Right lung (tissue), 10 donors: ENCODE results near the gene GLRX2. TPM values are rescaled to one million over a fixed set of nuclear protein-coding genes. Genes with fewer than 3 reads are reported as not detected.
"Not testable (repeated sequence)": the region's sequence is repeated elsewhere in the genome, so short reads cannot be mapped to it uniquely, and the experiment has no call there.

Source experiments
- DNase-seq, 2 donors: peaks; one replicate each; pipeline ENCODE4 v3.0.0-alpha.2; 2013
- long read RNA-seq, 8 donors: transcript quantifications; one replicate each; lab custom pipeline, GENCODE V29; 2026
- polyA plus RNA-seq, 5 donors: library from polyadenylated mRNA; unstranded; fragments of 120-200 nt; gene quantifications; one replicate each; pipeline versions ENCODE4 v1.2.1 to v1.2.3, GENCODE V29; 2013; ENCODE audit warnings: inconsistent platforms in 1 of 5, low replicate concordance in 1 of 5; ENCODE audit not compliant: insufficient read length in 5 of 5, insufficient read depth in 1 of 5

Gene GLRX2, protein sequence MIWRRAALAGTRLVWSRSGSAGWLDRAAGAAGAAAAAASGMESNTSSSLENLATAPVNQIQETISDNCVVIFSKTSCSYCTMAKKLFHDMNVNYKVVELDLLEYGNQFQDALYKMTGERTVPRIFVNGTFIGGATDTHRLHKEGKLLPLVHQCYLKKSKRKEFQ
- 10 to 100 TPM; 12.0 to 16.1 (median 13.1) TPM for polyA plus RNA-seq
- long read RNA-seq, donor 1, transcript GLRX2-201 (4 exons, 701 nt), result major isoform, 12 of 12 reads
- long read RNA-seq, donor 1, partial matches to known transcripts, result 0 of 12 reads
- long read RNA-seq, donor 1, other reads (novel, unspliced or antisense), result 0 of 12 reads
- long read RNA-seq, donor 2, partial matches to known transcripts, result 0 of 4 reads
- long read RNA-seq, donor 2, other reads (novel, unspliced or antisense), result 0 of 4 reads
- long read RNA-seq, donor 3, transcript GLRX2-201 (4 exons, 701 nt), result major isoform, 12 of 12 reads
- long read RNA-seq, donor 3, partial matches to known transcripts, result 0 of 12 reads
- long read RNA-seq, donor 3, other reads (novel, unspliced or antisense), result 0 of 12 reads
- long read RNA-seq, donor 4, partial matches to known transcripts, result 0 of 3 reads
- long read RNA-seq, donor 4, other reads (novel, unspliced or antisense), result 0 of 3 reads
- long read RNA-seq, donor 5, full-length matches to known transcripts, result 13 of 13 reads
- long read RNA-seq, donor 5, partial matches to known transcripts, result 0 of 13 reads
- long read RNA-seq, donor 5, other reads (novel, unspliced or antisense), result 0 of 13 reads
- long read RNA-seq, donor 6, transcript GLRX2-201 (4 exons, 701 nt), result major isoform, 15 of 15 reads
- long read RNA-seq, donor 6, partial matches to known transcripts, result 0 of 15 reads
- long read RNA-seq, donor 6, other reads (novel, unspliced or antisense), result 0 of 15 reads
- long read RNA-seq, donor 7, transcript GLRX2-201 (4 exons, 701 nt), result major isoform, 9 of 9 reads
- long read RNA-seq, donor 7, partial matches to known transcripts, result 0 of 9 reads
- long read RNA-seq, donor 7, other reads (novel, unspliced or antisense), result 0 of 9 reads
- long read RNA-seq, donor 8, partial matches to known transcripts, result 0 of 1 reads
- long read RNA-seq, donor 8, other reads (novel, unspliced or antisense), result 0 of 1 reads

DNA sequence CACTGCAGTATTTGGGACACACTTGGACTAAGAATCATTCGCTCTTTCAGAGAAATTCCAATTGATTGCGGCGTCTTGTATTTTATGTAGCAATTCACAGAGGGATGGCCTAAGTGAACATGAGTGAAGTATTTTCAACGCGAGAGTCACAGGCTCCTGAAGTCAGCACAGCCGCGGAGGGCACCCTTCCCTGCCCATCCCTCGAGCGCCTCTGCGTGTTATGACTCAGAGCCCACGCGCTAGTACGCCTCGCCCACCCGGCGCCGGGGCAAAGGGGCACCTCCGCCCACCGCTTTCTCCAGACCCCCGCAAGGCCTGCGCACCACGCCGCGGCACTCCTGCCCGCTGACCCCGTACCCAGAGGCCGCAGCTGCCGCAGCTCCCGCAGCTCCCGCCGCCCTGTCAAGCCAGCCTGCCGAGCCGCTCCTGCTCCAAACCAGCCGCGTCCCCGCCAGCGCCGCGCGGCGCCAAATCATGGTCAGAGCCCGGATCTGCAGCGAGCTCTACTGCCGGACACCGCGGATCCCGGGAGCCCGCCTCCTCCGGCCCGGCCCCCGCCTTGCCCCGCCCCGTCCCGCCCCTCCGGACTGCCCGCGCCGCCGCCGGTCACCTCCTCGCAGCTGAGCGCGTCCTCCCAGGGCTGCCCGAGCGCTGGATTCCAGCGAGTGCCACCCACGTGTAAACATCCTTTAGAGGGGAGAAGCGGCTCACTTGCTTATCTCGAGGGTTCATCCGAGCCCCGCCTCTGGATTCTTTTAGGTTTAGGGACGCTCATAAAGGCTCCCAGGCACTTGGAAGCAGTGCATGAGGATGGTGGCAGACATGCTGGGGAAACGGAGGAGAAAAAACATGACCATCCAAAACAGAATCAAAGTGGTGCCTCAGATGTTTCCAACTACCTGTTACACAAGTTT, at the start of gene GLRX2:
GLRX2 (minus strand) TSS at position 508 of the 914 bp plus-strand sequence; CDS start at position 476, 32 bp downstream.
- peak; percentile 83 to 85 for DNase-seq

DNA sequence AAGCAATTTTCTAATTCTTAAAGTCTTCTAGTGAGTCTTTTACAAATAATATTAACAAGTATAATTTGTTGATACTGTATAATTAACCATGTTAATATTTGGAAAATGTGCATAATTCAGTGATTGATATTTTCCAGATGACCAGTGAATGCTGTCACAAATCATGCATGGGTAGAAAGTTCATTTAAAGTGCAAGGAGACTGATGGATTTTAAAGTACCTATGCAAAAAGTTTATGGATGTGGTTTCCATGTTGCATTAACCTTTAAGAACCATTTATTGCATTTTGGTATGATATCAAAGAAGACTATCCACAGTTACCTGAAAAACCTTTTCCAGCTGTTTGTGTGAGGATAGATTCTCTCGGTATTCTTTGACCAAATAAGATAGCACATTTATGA, 39.8 kb upstream of the GLRX2 start:
- DNase-seq, result no peak

DNA sequence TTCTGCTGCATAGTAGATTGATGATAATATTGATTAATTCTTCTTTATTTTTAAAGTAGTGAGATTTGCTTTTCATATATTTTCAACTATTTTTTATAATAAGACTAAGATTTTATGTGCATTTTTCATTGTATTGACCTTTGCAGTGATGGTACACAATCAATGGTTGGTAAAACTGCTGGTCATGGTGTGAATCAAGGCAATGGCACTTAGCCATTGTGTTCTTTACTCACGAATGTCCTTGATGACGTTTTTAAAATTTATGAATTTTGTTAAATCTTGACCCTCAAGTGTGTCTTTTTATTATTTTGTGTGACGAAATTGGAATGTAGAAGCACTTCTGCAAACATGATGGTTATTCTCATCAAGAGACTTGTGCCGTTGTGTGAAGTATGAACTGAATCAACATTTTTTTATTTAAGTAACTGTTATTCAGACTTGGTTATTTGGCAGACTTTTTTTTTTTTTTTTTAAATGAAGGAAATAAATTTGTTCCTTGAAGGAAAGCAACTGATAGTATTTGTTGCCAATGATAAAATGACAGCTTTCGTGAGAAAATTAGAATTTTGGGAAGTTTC, 39.2 kb upstream of the GLRX2 start:
- DNase-seq, result no peak

DNA sequence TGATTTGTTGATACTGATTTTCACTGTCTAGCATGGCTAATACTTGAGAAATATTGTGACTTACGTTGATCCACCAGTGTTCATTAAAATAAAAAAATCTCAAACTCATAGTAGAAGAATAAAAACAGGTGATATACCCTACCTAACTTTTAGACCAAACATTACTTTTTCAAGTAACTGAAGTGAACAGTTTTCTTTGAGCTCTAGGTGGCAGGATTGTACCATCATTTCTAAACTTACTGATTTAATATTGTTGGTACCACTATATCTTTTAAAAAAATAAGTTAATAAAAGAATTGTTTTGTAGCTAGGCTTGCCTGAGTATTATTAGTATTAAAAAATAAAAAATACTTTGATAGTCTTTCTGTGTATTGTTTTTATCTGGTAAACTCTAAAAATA, 38.1 kb upstream of the GLRX2 start:
- no peak for DNase-seq

DNA sequence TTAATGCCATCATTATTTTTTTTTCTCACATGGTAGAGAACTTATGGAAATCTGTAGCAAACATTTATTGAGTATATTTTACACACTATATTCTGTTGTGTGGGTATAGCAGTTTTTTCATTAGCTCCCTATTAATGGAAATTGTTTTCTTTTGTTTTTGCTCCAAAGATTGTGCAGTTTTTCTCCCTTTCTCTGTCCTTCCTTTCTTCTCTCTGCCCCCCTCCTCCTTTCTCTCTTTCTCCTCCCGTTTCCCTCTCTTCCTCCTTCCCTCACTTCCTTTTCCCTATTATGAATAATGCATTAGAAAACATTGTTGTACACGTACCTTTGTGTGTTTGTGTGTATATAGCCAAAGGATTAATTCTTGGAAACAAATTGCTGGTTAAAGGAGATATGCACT, 37.2 kb upstream of the GLRX2 start:
- no peak for DNase-seq

DNA sequence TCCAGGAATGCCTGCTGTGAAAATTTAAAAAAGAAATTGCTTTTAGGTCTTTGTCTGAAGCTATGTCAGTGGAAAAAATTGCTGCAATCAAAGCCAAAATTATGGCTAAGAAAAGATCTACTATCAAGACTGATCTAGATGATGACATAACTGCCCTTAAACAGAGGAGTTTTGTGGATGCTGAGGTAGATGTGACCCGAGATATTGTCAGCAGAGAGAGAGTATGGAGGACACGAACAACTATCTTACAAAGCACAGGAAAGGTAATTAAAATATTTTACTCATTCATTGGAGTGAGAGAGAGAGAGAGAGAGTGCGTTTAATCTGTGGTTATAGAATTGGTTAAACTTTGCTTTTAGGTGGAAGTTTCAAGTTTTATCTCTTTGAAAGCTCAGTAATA, 36.6 kb upstream of the GLRX2 start:
- DNase-seq, result no peak

DNA sequence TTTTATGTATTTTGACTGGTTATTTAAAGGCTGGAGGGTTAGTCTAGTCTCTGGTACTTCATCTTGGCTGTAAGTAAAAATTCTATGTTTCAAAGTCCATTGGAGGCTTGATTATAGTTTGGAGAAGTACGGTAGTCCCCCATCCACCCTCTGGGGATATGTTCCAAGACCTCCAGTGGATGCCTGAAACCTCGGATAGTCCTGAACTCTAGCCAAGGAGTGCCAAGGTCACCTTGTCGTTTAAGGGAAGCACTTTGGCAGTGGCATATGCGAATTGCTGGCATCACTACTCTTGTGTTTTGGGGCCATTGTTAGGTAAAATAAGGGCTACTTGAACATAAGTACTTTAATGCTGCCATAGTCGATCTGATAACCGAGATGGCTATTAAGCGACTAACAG, 35.0 kb upstream of the GLRX2 start:
- no peak for DNase-seq

DNA sequence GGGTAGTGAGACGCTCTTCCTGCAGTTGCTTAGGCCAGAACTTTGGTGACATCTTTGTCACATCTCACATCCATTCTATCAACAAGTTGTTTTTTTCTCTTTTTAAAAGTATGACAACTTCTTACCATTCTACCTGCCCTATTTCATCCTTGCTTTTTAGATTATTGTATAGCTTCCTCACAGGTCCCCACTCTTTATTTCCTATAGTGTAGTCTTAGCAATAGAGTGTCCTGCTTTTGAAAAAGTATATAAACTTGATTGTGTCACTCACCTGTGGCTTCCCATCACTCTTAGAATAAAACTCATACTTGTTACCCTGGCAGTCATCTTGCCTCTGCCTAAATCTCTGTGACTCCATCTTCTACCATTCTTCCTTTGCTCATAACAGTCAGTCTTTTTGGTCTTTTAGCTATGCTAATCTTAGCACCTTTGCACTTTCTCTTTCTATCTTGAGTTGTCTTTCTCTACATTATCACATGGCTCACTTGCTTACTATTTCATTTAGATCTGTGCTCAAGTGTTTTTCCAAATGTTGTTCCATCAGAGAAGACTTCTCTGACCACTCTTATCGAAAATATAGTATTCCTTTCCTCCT, 26.1 kb upstream of the GLRX2 start:
- no peak for DNase-seq

DNA sequence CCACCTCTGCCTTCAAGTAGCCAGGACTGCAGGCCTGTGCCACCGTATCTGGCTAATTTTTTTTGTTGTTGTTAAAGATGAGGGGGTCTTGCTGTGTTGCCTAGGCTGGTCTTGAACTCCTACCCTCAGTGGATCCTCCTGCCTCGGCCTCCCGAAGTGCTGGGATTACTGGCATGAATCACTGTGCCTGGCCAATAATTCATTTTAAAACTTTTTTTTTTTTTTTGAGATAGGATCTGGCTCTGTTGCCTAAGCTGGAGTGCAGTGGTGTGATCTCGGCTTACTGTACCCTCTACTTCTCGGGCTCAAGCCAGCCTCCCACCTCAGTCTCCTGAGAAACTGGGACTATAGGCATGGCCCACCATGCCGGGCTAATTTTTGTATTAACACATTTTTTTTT, 20.2 kb upstream of the GLRX2 start:
- DNase-seq, result no peak

DNA sequence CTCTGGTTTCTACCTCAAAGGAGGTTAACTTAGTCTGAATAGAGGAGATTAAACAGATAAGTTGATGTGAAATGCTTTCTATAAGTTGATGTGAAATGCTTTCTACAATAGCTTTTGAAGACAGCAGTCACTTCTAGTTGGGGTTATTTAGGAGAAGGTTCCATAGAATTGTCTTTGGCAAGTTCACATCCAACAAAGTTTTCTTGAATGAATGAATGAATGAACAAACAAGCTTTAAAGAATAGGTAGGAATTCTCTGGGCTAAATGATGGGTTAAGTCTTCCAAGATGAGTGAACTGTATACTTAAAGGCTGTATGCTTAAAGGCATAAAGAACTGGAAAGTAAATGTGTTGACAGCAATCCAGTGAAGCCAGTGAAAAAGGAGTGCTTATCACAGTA, 18.5 kb upstream of the GLRX2 start:
- no peak for DNase-seq

DNA sequence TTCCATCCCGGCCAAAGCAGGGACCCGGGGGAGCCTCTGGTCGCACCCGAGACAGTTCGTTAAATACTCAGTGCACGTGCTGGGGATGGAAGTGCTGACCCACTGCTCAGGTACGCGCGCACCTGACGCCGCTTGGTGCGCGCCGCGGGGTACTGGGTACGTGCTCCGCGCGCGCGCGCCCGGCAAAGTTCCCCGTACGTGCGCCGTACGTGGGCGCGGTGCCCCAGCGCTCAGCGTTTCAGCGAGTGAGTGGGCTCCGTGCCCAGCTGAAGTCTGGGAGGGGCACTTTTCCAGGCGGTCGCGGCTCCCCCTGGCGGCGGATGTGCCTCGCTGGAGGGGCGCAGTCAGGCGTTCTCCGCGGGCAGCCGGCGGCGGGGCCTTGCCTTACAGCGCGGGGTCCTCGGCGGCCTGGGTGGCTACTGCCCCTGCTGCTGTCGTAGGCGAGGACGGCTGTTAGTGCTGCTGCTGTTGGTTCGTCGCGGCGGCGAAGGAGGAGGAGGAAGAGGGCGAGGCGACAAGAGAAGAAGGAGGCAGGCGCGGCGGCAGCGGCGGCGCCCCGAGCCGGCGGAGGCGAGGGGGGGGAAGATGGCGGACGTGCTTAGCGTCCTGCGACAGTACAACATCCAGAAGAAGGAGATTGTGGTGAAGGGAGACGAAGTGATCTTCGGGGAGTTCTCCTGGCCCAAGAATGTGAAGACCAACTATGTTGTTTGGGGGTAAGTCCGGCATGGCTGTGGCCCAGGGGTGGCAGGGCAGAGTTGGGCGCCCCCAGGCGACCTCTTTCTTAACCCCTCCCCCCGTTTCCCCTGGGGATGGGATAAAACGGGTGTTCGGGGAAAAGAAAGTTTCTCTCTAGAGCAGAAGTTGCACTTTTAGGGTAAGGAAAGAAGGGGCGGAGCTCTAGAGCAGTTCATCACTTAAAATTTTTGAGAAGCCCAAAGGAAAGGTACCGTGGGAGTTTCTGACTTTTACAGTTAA, 16.7 kb upstream of the GLRX2 start, which contains the start of gene CDC73:
CDC73 (plus strand) TSS at position 416 of the 978 bp plus-strand sequence; CDS start at position 586, 170 bp downstream.
- peak; percentile 97 to 98 for DNase-seq

DNA sequence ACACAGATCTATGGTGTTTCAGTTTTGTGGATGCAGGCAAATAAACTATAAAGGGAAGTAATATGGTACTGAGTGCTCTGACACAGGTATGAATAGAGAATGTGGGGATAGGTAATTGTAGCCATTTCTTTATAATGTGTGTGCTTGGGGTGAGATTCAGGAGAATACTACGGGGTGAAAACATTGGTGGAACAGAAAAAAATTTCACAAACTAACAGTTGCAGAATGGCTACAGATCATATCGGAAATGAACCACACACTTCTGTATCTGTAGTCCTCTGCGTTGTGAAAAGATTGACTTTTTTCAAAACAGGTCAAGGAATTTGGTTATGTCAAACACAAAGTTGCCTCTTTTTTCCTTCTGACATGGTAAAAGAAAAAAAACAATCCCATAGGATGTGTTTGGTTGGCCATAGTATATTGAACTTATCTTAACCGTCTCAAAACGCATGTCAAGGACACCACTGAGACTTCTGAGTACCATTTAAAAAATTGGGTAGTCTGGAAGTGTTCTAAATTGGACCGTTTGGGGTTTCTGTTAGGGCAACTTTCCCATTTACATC, 15.5 kb upstream of the GLRX2 start:
- DNase-seq, result no peak

DNA sequence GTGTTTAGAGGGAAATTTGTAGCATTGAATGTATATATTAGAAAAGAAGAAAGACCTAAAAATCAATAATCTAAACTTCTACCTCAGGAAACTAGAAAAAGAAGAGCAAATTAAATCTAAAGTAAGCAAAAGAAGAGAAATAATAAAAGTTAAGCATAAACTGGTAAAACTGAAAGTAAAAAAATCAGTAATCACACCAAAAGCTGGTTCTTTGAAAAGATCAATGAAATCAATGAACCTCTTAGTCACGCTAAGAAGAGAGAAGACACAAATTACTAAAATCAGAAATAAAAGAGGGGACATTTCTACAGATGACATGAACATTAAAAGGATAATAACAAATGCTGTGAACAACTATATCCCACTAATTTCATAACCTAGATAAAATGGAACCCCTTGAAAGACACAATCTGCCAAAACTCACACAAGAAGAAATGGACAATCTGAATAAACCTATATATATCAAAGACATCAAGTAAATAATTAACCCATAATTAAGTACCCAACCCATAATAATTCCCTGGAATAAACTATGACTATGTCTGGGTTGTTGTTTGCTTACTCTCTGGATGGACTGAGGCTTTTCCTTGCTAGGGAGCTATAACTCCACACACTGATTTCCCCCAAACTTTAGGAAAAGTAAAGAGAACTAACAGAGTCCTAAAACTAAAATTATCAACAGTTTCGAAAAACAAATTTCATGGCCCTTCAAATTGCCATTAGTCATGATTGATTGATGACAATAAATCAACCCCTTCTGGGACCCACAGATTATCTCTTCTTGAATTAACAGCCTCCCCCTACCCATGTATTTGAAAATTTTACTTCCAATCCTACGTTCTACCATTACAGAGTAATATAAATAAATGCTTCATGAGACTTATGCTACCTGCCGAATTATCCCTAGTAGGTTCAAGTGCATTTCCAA, 13.9 kb upstream of the GLRX2 start:
- DNase-seq, result no peak

DNA sequence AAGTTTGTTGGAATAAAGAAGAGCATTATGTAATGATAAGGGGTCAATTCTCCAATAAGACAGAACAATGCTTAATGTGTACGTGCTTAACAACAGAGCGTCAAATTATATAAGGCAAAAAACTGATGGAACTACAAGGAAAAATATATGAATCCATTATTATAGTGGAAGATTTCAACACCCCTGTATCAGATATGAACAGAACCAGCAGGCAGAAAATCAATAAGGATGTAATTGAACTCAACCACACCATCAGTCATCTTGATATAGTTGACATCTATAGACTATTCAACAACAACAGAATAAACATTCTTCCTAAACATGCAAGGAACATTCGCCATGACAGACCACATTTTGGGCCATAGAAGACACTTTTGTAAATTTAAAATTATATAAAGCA, 13.0 kb upstream of the GLRX2 start:
- DNase-seq, result no peak

DNA sequence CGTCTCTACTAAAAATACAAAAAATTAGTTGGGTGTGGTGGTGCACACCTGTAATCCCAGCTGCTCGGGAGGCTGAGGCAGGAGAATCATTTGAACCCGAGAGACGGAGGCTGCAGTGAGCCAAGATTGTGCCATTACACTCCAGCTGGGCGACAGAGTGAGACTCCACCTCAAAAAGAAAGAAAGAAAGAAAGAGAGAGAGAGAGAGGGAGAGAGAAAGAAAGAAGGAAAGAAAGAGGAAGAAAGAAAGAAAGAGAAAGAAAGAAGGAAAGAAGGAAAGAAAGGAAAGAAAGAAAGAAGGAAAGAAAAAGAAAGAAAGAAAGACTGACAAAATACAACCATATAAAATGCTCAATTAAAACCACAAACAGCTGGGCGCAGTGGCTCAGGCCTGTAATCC, 12.0 kb upstream of the GLRX2 start:
- not testable (repeated sequence) for DNase-seq

DNA sequence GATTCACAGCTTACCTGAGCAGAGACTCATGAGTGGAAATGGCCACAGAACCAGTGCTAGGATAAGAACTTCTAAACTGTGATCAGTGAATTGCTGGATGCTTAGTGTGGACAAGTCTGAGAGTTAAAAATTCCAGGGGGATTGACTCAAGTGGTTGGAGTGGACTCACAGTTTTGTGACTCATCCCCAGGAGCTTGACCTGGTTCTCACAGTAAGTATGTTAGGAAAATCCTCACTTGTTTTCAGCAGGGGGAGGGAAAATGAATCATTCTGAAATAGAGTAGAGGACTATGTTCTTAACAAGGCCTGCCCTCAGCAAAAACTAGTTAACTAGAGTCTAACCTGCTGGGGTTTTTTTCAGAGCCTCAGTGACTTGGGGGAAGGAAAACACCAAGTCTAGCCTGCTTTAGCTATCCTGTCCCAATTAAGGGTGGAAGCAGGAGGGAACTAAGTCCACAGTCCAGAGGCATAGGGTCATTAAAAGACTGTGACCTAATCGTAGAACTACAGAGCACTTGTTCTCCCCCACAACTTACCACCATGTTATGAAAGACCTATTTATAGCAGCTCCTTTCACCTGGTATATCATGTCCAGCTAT, 10.5 kb upstream of the GLRX2 start:
- DNase-seq, result no peak

DNA sequence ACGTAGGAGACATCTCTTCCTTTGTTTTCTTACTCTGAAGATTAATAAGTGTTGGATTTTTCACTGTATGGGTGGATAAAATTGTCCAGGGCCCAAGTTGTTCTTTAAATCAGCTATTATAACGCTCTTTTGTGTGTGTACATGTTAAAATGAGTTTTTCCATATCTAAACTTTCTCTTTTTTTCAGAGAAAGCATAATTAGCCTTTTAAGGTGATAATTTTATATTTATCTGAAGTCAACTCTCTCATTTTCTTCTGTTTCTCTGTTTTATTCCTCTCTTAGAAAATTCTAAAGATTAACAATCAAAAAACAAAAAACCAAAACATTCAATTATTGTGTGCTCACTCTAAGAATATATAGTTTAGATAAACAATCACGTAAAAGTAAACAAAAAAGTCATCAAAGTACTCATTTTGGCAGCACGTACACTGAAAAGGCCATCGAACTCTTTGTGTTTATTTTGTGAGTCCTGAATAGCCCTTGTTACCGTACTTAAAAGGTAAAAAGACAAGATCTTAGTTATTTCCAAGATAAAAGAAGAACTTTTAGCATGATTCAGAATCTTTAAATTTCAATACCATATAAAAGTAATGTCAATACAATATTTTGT, 9.4 kb upstream of the GLRX2 start:
- no peak for DNase-seq
